Measurements from ENCODE around the gene DDX11.
"Not testable (repeated sequence)": the region's sequence is repeated elsewhere in the genome, so short reads cannot be mapped to it uniquely, and the experiment has no call there.

DNA sequence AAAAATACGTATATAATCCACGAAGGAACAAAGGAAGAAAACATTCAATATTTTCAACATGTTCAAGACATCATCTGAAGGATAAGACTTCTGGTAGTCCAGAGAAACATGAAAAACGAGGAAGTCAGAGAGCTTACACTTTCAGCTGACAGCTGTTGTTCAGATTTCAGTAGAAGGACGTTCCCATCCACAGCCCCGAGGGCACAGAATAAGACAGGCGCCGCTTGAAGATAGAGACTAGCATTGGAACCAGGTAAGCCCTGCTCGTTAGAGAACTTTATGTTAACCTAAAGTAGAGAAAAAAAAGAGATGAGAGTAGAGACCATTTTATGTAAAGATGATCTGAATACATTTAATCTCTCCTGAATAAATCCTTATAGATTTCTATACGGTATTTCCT lies 71.1 kb downstream of the DDX11 start:
- TF ChIP-seq CTCF, POLR2A (IDR thresholded peaks at IDR 0.05): not testable (repeated sequence)
